CD14-positive monocyte (primary cell): ENCODE data around the gene SERP2. TPM values are rescaled to one million over a fixed set of nuclear protein-coding genes. Genes with fewer than 3 reads are reported as not detected.

Experiments
- DNase-seq, 3 donors: peaks; one replicate each; pipeline ENCODE4 v3.0.0-alpha.2; 2011 to 2022
- H2AFZ ChIP-seq: 2 replicates; pipeline ENCODE4 v1.6.0; 2012; ENCODE audit warnings: mild to moderate bottlenecking, low read depth, low read length, inconsistent platforms; ENCODE audit not compliant: insufficient read depth, poor library complexity, severe bottlenecking
- H3K27ac ChIP-seq, 2 donors: 1 replicate in 1 of 2; 2 replicates in 1 of 2; pipeline ENCODE4 v1.5.1; 2012 to 2013; ENCODE audit warnings: low read length in 2 of 2, control low read depth in 1 of 2, inconsistent platforms in 1 of 2, low read depth in 1 of 2, mild to moderate bottlenecking in 1 of 2
- H3K27me3 ChIP-seq, 2 donors: one replicate each; pipeline versions ENCODE4 v1.6.0 to v1.6.1; 2011 to 2013; ENCODE audit warnings: low read length in 2 of 2; ENCODE audit not compliant: control insufficient read depth in 2 of 2, insufficient read depth in 2 of 2
- H3K36me3 ChIP-seq, 2 donors: replicated peaks in 1 of 2; 1 replicate in 1 of 2; 2 replicates in 1 of 2; pipeline versions ENCODE4 v1.5.1 to v1.6.1; 2012 to 2013; ENCODE audit warnings: low read length in 2 of 2, control low read depth in 1 of 2, inconsistent platforms in 1 of 2, mild to moderate bottlenecking in 1 of 2; ENCODE audit not compliant: insufficient read depth in 2 of 2, control insufficient read depth in 1 of 2
- H3K4me1 ChIP-seq, 2 donors: 1 replicate in 1 of 2; 2 replicates in 1 of 2; pipeline versions ENCODE4 v1.5.1 to v1.6.1; 2012 to 2013; ENCODE audit warnings: low read length in 2 of 2, control low read depth in 1 of 2, inconsistent platforms in 1 of 2, mild to moderate bottlenecking in 1 of 2, moderate library complexity in 1 of 2; ENCODE audit not compliant: insufficient read depth in 2 of 2, control insufficient read depth in 1 of 2
- H3K4me2 ChIP-seq: replicated peaks from 2 replicates; pipeline ENCODE3; 2012; ENCODE audit warnings: low read length, moderate library complexity, mild to moderate bottlenecking; ENCODE audit not compliant: poor library complexity, severe bottlenecking; ENCODE audit errors: extremely low read depth
- H3K4me3 ChIP-seq, 3 experiments: fragments of 200-600 bp in 1 of 3; sonication (generic) in 1 of 3; replicated peaks in 1 of 3; 1 replicate in 2 of 3; 2 replicates in 1 of 3; pipeline ENCODE4 v1.5.1; 2011 to 2013; ENCODE audit warnings: low read length in 3 of 3, mild to moderate bottlenecking in 3 of 3, control low read depth in 2 of 3, low read depth in 2 of 3, inconsistent platforms in 1 of 3, moderate library complexity in 1 of 3
- H3K79me2 ChIP-seq: 2 replicates; pipeline ENCODE4 v1.6.0; 2012; ENCODE audit warnings: mild to moderate bottlenecking, control low read depth, inconsistent platforms, low read length, moderate library complexity; ENCODE audit not compliant: insufficient read depth
- H3K9ac ChIP-seq: 2 replicates; pipeline ENCODE4 v1.6.0; 2017; ENCODE audit warnings: low read length, mild to moderate bottlenecking; ENCODE audit not compliant: insufficient read depth, poor library complexity, severe bottlenecking
- H3K9me3 ChIP-seq, 2 donors: replicated peaks in 1 of 2; 1 replicate in 1 of 2; 2 replicates in 1 of 2; pipeline versions ENCODE4 v1.5.1 to v1.6.1; 2012 to 2013; ENCODE audit warnings: low read length in 2 of 2, control low read depth in 1 of 2; ENCODE audit not compliant: control insufficient read depth in 1 of 2, insufficient read depth in 1 of 2
- H4K20me1 ChIP-seq: 2 replicates; pipeline ENCODE4 v1.6.0; 2012; ENCODE audit warnings: mild to moderate bottlenecking, low read length, control low read depth, moderate library complexity; ENCODE audit not compliant: insufficient read depth
- H3K27ac Mint-ChIP-seq, 7 donors: one replicate each; pipeline ENCODE4 v1.8.0; 2020; ENCODE audit warnings: mild to moderate bottlenecking in 7 of 7, mixed read lengths in 7 of 7, moderate library complexity in 6 of 7, inconsistent platforms in 2 of 7
- H3K27me3 Mint-ChIP-seq, 3 donors: one replicate each; pipeline ENCODE4 v1.8.0; 2021 to 2022; ENCODE audit warnings: low read depth in 3 of 3, mild to moderate bottlenecking in 3 of 3, mixed read lengths in 3 of 3, moderate library complexity in 3 of 3, inconsistent platforms in 1 of 3
- H3K36me3 Mint-ChIP-seq, 2 donors: one replicate each; pipeline ENCODE4 v1.8.0; 2020; ENCODE audit warnings: mixed read lengths in 2 of 2, inconsistent platforms in 1 of 2, mild to moderate bottlenecking in 1 of 2
- H3K4me1 Mint-ChIP-seq: one replicate; pipeline ENCODE4 v1.8.0; 2020; ENCODE audit warnings: mild to moderate bottlenecking, mixed read lengths
- H3K4me3 Mint-ChIP-seq, 2 donors: one replicate each; pipeline ENCODE4 v1.8.0; 2020; ENCODE audit warnings: mild to moderate bottlenecking in 2 of 2, mixed read lengths in 2 of 2, moderate library complexity in 1 of 2
- H3K9me3 Mint-ChIP-seq, 7 donors: one replicate each; pipeline ENCODE4 v1.8.0; 2020 to 2022; ENCODE audit warnings: mixed read lengths in 7 of 7, mild to moderate bottlenecking in 6 of 7, moderate library complexity in 6 of 7, inconsistent platforms in 2 of 7
- WGBS: methylation state at CpG from one replicate; pipeline ENCODE4 v1.1.5; 2013; ENCODE audit warnings: missing lambda C conversion rate; ENCODE audit not compliant: insufficient coverage; 5-methylcytosine and 5-hydroxymethylcytosine counted together
- intact Hi-C, 2 donors: fragments of 100-400 bp; cut with micrococcal nuclease; formaldehyde crosslinking; loops; one replicate each; pipeline versions ENCODE4 v1.15.0 to v1.15.1; 2023
- polyA plus RNA-seq, 3 donors: library from polyadenylated mRNA; depleted of rRNA in 1 of 3; unstranded in 2 of 3; stranded (reverse) in 1 of 3; fragments of 300-500 nt in 2 of 3; fragments of >200 nt in 1 of 3; fragmentation: Illumina TruSeq in 2 of 3; gene quantifications; 1 replicate in 2 of 3; 2 replicates in 1 of 3; pipeline ENCODE4 v1.2.3, GENCODE V29; 2012 to 2021
- TF ChIP-seq, protein P1 (sequence below): fragments of 200-600 bp; IDR thresholded peaks from one replicate; pipeline ENCODE4 v1.8.0; 2022; ENCODE audit warnings: antibody characterized with exemption, mild to moderate bottlenecking

The SERP2 gene
- polyA plus RNA-seq, 3 donors: not detected

DNA sequence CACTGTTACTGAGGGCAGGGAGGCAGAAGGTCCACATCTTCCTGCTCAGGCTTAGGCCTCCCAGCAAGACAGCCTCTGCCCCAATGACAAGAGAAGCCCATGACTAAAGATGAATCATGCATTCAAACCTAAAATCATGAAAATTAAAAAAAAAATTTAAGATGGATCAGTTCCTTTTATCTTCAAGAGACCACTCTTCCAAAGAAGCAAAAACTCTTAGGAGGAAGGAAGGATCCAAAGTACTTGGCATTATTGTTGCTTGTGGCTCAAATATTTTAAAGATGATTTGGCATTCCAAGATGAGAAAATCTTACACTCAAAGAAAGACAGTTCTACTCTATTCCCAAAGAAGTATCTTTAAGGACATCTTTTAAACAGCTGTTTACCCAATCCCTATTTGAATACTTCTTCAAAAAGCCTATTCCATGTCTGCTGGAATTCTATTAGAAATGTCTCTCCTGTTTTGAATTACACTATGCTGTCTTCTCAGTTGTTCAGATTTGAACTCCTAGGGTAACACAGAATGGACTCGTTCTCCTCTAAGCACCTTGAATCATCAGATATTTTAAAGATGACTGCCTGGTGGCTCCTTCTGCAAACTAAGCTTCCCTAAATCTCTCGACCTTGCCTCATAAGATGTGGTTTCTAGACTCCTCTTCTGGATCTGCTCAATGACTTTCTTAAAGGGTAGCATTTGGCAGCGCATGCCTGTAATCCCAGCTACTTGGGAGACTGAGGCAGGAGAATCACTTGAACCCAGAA lies 7.0 kb downstream of the SERP2 start:
- Histone ChIP-seq H3K9me3 (no peaks in the 10 kb centered on the region), H4K20me1 (no peaks in the 10 kb centered on the region), H3K36me3 (no peaks in the 10 kb centered on the region), H3K27me3 (no peaks in the 10 kb centered on the region), H3K4me3 (no peak overlapping the region), H3K9ac (no peak overlapping the region), H3K4me1 (no peaks in the 10 kb centered on the region), H3K4me2 (no peak overlapping the region), H3K79me2 (no peaks in the 10 kb centered on the region), H3K27ac (no peak overlapping the region), H2AFZ (no peak overlapping the region)
- TF ChIP-seq, protein P1, sequence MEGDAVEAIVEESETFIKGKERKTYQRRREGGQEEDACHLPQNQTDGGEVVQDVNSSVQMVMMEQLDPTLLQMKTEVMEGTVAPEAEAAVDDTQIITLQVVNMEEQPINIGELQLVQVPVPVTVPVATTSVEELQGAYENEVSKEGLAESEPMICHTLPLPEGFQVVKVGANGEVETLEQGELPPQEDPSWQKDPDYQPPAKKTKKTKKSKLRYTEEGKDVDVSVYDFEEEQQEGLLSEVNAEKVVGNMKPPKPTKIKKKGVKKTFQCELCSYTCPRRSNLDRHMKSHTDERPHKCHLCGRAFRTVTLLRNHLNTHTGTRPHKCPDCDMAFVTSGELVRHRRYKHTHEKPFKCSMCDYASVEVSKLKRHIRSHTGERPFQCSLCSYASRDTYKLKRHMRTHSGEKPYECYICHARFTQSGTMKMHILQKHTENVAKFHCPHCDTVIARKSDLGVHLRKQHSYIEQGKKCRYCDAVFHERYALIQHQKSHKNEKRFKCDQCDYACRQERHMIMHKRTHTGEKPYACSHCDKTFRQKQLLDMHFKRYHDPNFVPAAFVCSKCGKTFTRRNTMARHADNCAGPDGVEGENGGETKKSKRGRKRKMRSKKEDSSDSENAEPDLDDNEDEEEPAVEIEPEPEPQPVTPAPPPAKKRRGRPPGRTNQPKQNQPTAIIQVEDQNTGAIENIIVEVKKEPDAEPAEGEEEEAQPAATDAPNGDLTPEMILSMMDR: no peak
- peaks cover 3 to 13% (median 6%) of the 10 kb centered on the region in 3 donors for H3K27me3 Mint-ChIP-seq
- H3K27ac Mint-ChIP-seq: no peak overlapping the region
- no peaks in the 10 kb centered on the region for H3K4me1 Mint-ChIP-seq
- H3K4me3 Mint-ChIP-seq: no peak overlapping the region
- whole genome bisulfite sequencing: 62% methylated on average over 3 of the region's 3 CpGs
- H3K9me3 Mint-ChIP-seq: no peaks in the 10 kb centered on the region
- intact Hi-C loops: no loop called here
- DNase-seq: no peak
- no peaks in the 10 kb centered on the region for H3K36me3 Mint-ChIP-seq

GRCh38 chr13:44382635-44383145 lies 9.1 kb downstream of the SERP2 start:
- no peaks in the 10 kb centered on the region for H3K36me3 ChIP-seq
- no peak overlapping the region for H3K27ac ChIP-seq
- H3K79me2 ChIP-seq: no peaks in the 10 kb centered on the region
- H3K36me3 Mint-ChIP-seq: no peaks in the 10 kb centered on the region
- intact Hi-C loops: no loop called here
- H2AFZ ChIP-seq: no peak overlapping the region
- H3K4me3 Mint-ChIP-seq: no peak overlapping the region
- TF ChIP-seq, protein P1: no peak
- H3K4me1 Mint-ChIP-seq: peaks cover 4% of the 10 kb centered on the region
- no peaks in the 10 kb centered on the region for H3K9me3 ChIP-seq
- DNase-seq: no peak
- no peak overlapping the region for H3K4me2 ChIP-seq
- H3K4me1 ChIP-seq: no peaks in the 10 kb centered on the region
- H3K9ac ChIP-seq: no peak overlapping the region
- no peaks in the 10 kb centered on the region for H3K27me3 ChIP-seq
- peaks cover 3 to 8% (median 4%) of the 10 kb centered on the region in 3 donors for H3K27me3 Mint-ChIP-seq
- H3K4me3 ChIP-seq: no peak overlapping the region
- WGBS: 18% methylated on average over 3 of the region's 5 CpGs
- no peaks in the 10 kb centered on the region for H4K20me1 ChIP-seq
- H3K27ac Mint-ChIP-seq: peak overlapping the region in 1 of 7 donors; percentile 74
- H3K9me3 Mint-ChIP-seq: no peaks in the 10 kb centered on the region
